ENCODE results near the gene GJA5.

GJA5 gene

DNA sequence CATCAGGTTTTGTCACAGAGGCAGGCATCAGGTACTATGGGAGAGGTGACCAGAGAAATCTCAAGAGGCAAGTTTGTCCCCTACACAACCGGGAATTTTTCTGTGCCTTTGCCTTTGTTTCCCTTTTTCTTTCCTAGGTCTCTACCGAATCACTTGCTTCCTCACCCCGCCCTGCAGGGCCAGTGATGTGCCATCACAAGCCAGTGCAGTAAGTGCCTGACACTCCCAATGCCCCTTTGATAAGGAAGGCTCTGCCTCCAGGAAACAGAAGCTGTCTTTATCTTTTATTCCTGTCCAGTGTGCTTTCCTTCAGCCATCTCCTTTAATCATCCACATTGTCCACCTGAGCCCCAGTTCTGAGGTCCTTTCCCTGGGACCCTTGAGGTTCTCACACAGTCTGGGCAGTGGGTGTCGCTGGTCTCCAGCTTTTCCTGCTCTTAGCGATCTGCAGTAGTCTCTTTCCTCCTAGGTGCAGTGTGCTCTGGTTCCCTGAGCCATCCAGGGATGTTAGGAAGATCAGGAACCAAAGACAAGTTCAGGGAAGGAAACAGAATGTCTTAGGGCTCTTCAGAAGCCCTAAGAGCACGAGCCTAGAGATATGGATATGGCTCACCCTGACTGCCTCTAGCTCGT, 36.6 kb downstream of the GJA5 start:
- DNase-seq: peak; percentile 8

DNA sequence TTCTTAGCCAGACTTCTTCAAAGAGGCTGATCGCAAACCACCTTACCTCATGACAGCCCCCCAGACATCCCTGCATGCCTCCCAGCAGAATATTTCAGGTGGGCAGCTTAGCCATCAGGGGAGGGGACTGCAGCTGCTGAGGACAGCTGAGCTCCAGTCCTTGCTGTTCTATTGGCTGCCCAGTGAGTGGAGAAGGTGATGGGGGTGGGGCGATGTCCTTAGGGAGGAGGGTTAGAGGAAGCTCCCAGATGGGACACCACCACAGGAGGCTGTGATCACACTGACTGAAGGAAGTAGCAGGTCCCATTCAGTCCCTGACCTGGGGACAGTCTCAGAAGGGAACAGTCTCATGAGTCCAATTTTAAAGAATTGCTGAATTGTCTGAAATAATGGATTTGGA, 38.3 kb downstream of the GJA5 start:
- no peak for DNase-seq

DNA sequence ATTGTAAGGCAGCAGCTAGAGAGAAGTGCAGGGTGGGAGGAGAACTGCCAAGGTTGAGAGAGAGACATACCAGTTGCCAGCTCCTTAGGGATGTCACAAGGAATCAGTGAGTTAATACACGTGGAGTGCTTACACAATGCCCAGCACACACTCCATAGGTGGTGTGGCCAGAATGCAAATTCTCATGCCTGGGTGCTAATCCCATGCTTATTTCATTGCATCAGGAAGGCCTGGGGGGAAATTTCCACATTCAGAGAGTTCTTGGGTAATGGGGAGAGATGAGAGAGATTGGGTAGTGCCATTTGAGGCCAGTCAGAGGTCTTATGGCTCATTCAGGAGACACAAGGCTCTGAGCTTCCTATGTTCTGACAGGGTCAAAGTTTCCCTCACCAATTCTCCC, 38.7 kb downstream of the GJA5 start:
- DNase-seq: no peak

DNA sequence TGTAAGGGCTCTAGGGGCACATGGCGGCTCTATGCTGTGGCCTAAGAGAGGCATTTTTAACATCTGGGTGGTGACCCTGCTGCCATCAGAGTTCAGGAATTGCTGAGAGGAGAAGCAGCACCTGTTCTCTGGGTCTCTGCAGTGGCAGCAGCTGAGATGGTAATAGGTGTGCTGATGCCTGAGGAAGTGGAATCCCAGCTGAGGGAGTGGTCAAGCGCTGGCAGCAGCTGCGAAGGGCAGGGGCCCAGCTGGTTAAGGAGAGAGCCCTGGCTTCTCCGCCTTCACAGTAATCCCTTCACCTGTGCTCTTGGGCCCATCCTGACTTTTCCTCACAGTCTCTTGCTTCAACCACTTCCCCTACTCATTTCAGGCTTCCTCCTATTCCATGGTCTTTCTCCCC, 39.8 kb downstream of the GJA5 start:
- DNase-seq: no peak

DNA sequence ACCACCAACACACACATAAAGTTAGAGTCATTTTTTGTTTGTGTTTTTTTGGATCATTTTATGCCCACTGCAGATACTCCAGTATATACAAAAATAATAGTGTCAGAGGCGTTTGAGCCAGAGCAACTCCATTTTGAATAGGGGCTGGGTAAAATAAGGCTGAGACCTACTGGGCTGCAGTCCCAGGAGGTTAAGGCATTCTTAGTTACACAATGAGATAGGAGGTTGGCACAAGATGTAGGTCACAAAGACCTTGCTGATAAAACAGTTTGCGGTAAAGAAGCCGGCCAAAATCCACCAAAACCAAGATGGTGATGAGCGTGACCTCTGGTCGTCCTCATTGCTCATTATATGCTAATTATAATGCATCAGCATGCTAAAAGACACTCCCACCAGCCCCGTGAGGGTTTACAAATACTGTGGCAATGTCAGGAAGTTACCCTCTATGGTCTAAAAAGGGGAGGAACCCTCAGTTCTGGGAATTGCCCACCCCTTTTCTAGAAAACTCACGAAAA, 40.6 kb downstream of the GJA5 start:
- DNase-seq: no peak

DNA sequence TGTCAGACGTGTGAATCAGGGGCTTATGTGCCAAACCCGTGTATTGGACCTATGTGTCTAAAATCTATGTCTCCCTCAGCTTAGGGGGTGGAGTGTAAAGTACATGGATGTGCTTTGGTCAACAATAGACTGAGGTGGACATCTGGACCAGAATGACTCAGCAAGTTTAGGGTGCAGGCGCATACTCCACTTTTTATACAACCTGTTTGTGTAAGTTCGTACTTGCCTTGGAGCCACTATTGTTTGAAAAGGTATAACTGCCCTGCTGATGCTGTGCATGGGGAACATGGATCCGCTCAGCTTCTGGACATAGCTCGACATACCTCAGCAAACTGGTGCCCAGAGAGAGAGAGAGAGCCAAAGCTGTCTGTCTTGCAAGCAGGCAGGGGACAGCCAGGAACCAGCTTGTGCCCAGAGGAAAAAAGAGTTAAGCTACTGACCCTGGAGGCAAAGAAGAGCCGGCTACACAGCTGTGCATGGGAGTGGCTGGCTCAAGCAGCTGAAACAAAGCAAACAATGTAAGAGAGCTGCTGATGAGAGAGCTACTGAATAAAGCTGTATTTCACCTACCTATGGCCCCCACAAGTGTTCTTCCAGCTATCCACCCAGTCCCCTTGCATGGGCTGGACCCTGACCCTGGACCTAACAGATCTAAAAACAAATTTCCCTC, 41.2 kb downstream of the GJA5 start:
- no peak for DNase-seq

DNA sequence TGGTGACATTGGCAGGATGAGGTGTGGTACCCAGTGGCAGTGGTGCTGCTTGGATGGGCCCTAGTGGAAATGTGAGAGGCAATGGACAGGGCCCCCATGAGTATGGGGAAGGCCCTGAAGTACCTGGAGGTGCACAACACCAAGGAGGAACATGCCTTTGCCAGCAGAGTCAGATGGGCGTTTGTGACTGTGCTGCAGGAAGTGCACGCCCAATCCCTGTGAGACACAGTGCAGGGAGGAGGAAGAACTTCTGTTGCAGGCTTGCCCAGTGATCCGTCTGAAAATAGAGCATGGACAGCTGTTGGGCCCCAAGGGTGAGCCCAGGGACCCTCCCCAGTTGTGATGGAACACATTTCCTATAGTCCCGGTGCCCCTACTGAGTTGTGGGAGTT, 42.7 kb downstream of the GJA5 start:
- DNase-seq: no peak

DNA sequence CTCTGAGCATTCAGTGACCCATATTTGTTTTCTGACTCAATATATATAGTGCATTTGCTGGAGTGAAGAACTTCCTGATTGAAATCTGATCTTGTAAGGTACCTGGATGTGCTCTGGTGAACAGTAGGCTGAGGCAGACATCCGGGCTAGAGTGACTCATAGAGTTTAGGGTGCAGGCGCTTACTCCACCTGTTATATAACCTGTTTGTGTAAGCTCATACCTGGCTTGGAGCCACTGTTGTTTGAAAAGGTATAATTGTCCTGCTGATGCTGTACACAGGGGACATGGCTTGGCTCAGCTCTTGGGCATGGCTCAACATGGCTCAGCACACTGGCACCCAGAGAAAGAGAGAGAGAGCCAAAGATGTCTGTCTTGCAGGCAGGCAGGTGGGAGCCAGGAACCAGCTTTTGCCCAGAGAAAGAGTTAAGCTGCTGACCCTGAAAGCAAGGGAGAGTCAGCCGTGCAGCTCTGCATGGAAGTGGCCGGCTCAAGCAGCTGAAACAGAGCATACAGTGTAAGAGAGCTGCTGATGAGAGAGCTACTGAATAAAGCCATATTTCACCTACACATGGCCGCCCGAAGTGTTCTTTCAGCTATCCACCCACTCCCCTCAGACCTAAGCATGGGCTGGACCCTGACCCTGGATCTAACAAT, 43.2 kb downstream of the GJA5 start:
- no peak for DNase-seq

DNA sequence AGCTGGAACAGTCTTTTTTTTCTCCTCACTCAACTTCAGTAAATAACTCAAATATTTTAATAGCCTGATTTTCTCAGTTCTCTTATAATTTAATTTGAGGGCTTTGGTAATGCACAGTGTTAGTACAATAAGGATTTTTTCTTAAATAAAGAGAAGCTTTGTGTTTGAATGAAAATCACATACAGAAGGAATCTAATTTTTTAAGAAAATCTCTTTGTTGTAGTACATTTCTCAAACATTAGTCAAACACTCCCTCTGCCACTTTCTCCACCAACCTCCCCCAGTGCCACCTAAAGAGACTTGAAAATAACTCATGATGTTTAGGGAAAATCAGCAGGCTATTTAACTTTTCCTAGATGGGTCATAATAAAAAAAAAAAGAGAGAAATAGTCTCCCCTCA, 47.8 kb downstream of the GJA5 start:
- no peak for DNase-seq

Data from stimulated activated CD4-positive, alpha-beta T cell treated with anti-CD3 and anti-CD28 coated beads, Interleukin-4, amount 100 ng/mL, for 1 hour (primary cell).